HG03045 (cell line): ENCODE data around the gene TMEM242.
"Not testable (repeated sequence)": the region's sequence is repeated elsewhere in the genome, so short reads cannot be mapped to it uniquely, and the experiment has no call there.

Experiments
- ATAC-seq: cut with Tn5 transposase; IDR thresholded peaks from one replicate; pipeline ENCODE4 v1.9.1; 2021; ENCODE audit warnings: mild to moderate bottlenecking, moderate library complexity; ENCODE audit not compliant: unreplicated experiment

TMEM242 gene

DNA sequence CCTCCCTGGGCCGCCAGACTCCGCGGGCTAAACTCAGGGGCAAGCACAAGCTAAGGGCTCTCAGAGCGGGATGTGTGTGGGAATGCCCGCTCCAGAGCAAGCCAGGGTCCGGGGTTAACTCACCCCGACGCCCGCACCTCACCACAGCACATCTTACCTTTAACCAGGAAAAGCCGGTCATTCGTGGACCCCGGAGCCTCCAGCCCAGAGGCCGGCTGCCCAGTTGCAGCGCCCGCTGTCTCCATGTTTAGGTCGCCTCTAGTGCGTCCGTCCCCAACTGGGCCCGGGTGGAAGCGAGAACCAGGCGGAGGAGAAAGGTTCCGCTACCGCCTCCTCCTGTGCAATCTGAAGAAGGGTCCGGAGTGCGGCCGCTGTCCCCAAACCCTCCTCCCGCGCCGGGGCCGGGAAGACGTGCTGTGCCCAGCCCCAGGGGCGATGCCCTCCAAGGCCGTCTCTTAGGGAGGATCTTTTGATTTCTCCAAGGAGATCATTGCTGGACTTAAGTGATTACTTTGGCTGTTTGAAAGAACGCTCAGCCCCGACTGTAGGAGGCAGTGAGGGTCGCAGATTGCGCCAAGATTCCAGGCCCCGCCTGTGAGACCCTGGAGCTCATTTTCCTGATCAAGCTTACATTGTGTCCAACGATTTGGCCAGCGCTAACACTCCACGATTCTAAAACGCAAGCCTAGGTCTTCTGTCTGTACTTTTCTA is at the start of gene TMEM242:
TMEM242 (minus strand) TSS at position 265 of the 711 bp plus-strand sequence; CDS start at position 245, 20 bp downstream.
- peak; percentile 93 for ATAC-seq

DNA sequence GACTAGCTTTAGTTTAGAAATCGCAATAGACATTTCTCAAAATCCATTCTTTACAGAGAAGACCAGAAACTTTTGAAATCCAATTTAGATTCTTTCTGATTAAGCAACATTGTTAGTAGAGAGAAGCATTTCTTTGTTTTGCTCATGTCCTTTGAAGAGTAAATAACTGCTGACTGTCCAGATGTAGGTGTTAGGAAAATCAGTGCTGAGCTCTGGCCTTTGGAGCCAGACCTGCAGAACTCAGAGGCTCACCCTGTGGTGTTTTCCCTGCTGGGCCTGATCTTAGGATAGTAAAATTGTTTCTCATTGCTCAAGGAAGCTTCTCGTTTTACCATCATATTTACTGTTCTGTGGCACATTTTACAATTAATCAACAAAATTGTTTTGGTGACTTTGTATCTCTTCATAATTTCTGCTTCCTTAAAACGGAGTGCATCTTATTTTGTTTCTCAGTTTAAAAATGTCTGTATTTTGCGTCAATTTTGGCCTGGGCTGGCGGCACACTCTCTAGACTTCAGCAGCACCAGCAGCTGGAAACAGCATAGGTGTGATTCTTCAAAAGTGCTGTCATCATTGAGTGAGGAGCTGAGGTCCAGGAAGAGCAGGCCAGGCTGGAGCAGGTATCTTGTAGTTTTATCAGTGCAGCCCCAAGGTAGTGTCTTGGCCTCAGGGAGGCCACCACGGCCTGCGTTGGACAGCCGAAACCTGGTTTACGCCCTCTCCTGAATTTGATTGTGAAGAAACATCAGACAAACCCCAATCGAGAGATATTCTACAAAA is 49.4 kb upstream of the TMEM242 start:
- no peak for ATAC-seq

DNA sequence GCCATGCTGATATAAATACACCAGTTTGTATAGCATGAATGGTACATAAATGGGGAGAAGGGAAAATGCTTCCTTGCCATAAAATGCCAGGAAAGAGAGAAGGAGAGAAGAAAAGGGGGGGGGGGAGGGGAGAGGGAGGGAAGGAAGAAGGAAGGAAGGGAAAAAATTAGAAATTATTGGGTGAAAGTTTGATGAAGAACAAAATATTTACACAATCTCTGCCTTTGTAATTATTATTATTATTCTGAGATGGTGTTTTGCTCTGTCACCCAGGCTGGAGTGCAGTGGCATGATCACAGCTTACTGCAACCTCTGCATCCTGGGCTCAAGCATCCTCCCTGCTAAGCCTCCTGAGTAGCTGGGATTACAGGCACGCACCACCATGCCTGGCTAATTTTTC is 47.4 kb upstream of the TMEM242 start:
- ATAC-seq: no peak

DNA sequence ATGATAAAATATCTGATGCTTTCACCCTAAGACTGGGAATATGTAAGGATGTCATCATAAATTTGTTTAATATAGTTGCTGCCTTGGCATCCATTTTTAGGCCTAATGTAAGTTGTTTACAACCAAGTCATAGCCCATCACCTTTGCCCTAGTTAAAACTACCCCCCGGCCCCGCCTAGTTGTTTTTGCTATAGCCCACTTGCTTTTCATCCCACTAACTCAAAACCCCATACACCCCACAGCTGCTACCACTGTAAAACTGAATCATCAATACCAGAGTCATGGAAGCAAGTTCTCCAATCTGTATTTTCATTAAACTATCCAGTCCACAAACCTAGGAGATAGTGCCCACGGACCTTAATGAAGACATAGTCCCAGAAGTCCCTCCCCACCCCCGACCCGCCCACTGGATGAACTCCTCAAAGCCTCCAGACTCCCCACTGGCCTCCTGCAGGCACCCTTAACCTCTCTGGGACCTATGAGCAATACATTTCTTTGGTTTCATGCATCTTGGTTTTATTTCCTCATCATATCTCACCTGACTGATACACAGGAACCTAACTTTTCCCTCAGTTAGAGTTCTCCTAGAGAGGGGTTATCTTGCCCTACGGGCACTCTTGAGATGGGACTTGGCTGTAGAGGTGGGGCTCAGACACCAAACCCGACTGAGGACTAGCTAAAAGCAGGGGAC is 45.2 kb upstream of the TMEM242 start:
- no peak for ATAC-seq

DNA sequence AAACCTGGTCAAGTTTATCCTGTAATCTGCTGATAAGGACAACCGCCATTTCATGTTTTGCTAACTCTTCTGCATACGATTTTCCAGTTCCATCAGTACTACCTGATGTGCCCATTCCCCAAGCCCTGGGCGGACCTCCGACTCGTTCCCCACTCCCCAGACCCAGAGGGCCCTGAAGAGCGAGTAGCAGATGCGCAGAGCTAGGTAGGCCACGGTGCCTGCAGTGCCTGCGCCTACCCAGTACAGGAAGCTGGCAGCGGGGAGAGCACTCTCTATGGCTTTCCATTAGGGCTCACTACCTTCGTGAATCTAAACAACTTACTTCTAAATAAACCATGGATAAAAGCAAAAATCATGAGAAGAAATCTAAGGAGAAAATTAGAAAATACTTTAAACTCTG is 43.3 kb upstream of the TMEM242 start:
- no peak for ATAC-seq

DNA sequence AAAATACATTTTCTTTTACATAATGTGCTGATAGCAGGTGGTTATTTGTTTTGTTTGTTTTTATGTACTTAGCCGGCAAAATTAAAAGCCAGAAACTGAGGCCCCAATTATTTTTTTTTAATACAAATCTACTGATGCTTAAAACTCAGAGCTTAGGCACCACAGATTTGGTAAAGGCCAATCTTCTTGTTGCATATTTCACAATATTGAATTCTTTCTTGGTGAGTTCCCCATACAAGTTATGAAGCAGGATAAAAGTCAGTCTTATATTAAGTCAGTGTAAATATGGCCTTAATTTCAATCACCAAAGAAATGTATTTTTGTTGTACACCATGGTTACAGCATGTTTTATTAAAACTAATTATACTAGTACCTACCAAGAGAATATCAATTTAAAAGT is 41.4 kb upstream of the TMEM242 start:
- ATAC-seq: no peak

DNA sequence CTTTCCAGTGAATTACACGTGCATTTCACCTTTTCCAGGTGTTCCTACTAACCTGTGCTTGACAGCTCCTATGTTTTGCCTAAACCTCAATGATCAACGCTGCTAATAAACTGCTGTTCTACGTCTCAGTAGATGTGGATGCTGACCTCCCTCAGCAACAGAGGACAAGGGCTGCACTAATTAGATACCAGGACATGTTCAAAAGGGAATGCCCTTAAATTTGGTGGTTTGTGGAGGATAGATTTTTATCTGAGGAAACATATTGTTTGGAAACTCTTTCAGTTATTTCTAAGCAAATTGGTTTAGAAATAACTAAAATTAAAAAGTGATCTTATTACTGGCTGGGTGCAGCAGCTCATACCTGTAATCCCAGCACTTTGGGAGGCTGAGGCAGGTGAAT is 38.6 kb upstream of the TMEM242 start:
- no peak for ATAC-seq

DNA sequence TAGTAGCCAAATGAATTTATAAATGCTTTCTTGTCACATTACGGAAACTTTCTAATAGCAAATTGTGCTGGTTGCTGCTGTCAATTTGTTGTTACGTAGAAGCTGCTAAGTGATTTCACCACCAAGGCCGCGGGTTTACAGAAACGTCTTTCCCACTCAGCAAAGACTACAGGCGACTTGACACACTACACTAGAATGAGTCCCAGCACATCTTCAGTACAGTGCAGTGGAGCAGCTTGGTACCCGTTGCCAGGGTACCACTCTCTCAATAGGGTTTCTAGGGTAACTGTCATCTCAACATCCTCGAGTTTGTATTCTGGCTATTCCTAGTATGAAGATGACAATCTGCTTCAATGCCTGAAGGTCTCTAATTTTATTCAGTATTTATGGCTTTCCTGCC is 35.0 kb upstream of the TMEM242 start:
- ATAC-seq: no peak

DNA sequence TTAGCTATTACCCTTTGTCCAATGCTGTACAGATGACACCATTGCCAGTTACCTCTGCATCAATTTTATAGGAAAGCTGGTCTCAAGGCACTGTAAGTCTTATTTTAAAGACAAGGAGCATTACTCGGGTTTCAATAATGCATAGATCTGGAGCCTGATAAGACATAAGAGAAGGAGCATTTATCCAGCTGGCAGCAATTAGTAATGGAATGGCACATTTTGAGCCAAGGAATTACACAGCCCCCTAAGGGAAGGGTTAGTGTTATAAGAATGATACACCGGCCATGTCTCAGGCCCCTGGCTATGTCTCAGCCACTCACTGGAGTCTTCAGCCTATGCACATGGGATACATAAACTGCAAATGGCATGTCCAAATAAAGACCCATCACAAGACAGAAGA is 23.1 kb upstream of the TMEM242 start:
- ATAC-seq: no peak

DNA sequence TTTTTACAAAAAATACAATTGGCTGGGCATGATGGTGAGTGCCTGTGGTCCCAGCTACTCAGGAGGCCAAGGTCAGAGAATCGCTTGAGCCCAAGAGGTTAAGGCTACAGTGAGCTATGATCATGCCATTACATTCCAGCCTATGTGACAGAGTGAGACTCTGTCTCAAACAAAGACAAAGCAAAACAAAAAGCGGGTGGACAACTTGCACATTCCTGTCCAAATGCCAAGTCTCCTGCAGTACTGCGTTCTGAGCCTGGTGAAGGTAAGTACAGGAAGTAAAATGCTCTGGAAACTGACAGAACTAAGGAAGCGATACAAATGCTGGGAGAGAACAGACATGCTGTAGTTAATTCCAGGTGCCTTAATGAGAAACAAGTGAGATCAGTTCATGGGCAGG is 20.4 kb upstream of the TMEM242 start:
- ATAC-seq: no peak

DNA sequence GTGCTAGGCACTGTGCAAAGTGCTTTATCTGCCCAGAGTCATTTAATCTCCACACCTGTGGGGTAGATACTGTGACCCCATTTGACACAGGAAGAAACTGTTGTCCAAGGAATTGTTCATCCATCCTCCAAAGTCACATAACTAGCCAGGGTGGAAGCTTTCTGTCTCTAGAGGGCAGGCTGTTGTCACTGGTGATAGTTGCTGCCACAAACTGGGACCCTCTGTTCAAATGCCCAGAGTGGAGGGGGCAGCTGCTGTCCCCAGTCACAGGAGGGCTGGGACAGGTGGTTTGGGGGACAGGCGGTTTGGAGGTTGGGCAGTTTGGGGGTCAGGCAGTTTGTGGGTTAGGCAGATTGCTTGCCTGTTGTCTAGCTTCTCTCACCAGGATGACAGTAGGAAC is 16.1 kb upstream of the TMEM242 start:
- ATAC-seq: no peak

DNA sequence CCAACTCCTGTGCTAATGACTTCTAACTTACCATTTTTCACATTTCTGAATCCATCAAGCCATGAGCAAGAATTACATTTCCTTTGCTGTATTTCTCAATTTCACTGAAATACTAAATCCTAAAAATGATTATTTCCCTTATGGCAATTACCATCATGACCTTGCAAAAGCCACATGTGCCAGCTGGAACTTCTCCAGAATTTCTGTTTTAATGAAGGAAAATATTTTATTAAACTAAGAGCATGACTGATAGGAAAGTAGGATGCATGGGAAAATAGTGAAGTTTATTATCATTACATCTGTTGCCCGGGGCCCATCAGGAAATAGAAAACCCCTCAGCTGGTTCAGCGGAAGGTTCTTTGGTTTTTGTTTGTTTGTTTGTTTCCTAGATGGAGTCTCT is 14.4 kb upstream of the TMEM242 start:
- ATAC-seq: no peak

DNA sequence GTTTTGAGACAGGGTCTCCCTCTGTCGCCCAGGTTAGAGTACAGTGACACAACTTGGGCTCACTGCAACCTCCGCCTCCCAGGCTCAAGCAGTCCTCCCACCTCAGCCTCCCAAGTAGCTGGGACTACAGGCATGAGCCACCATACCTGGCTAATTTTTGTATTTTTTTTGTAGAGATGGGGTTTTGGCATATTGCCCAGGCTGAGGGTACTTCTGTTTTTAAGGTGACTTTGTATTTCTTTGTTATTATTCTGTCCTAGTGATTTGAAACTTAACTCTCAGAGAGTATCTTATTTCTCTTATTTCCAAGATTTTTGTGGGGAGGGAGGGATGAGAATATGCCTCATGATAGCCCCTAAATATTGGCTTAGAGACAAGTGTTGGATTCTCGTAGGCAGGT is 14.0 kb upstream of the TMEM242 start:
- not testable (repeated sequence) for ATAC-seq

DNA sequence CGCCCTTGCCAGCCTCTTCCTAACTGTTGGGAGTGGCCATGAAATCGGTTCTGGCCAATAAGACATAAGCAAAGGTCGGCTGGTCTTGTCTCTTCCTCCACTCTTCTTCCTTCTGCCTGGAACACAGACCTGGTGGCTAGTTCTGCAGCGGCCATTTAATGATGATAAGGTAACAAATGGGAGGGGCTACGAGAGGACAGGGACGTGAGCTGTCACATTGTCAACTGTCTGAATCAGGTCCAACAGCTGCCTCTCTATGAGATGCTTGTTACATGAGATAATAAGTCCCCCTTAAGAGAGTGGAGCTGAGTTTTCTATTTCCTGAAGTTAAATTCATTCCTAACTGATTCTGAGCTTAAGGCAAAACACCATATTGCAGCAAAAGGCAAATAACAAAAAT is 12.5 kb upstream of the TMEM242 start:
- no peak for ATAC-seq

DNA sequence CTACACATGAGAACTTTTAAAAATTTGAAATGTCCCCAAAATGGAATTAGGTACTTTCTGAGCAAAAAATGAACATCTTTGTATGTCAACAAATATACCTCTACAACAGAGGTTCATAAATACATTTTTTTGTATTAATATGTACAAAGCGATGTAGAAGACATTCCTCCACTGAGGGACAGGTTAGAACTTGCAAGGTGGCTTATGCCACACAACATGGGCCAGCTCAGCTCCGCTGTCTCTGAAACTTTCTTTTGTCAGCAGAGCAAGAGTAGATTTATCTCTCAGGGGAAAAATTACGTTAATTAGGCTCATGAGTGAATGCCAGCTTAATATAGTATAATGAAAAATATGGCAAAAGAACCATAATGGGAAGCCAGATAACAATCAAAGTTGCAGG is 10.6 kb upstream of the TMEM242 start:
- ATAC-seq: no peak

DNA sequence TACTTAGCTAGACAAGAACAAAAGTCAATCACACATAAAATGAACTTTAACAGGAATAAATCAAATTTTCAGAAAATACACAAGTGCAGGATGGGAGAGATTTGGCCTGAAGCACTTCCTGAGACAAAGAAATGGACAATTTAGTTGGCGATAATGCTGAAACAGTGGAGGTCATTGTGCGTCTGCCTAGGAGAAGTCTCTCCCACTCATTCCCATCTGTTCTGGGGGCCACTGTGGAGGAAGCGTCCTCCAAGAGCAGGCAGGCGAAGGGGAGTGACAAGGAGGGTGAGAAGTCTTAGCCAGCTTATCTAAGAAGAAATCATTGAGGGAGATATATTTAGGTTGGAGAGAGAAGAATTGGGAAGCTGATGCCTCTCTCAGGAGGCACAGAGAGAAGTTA is 10.2 kb upstream of the TMEM242 start:
- no peak for ATAC-seq

DNA sequence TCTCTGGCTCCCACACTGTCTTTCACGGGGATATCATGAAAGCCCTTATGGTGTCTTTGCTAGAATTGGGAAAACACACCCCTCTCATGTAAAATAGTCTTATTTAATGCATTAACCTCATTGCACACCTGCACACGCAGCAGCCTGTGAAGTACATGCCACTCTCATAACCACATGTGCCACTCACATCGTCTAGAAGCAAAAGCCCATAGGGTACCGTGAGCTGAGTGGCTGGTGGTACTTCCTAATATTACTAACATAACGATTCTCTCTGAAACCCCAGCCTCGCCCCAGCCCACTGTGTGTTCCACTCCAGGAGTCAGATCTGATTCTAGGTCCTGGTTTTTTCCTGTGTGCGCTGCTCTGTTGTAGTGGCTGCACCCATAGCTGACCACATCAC is 9.5 kb upstream of the TMEM242 start:
- ATAC-seq: no peak

DNA sequence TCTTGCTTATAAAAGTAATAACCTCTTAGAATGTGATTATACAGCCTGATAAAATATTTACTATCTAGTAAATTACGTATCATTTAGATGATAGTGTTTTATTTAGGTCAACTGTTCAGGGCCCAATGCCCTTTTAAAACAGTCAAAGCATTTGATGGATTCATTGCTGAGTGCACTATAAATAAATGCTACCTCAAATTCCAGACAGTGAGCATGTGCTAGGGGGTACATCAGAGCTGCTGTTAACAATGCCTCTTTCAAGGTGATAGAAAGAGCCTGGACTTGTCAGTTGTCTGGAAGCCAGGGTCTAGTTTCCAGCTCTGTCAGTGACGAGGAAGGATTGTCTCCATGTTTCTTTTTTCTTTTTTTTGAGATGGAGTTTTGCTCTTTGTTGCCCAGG is 7.5 kb upstream of the TMEM242 start:
- ATAC-seq: no peak

DNA sequence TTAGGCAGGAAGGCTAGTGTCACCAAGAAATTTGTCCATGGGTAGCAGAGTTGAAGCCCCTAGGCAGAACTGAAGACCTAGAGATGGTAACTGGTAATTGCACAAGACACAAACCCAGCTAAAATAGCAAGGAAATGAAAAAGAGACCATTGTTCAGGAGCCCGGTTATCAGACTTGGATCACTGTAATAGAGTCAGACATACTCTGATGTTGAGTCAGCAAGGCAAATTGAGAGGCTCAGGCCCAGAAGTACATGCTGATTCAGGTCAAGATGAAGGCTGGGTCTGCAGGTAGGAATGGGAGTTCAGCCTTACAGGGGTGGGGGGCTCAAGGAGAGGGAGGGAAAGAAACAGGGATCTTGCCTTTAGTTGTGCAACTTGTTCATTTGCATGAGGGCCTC is 6.5 kb upstream of the TMEM242 start:
- no peak for ATAC-seq

DNA sequence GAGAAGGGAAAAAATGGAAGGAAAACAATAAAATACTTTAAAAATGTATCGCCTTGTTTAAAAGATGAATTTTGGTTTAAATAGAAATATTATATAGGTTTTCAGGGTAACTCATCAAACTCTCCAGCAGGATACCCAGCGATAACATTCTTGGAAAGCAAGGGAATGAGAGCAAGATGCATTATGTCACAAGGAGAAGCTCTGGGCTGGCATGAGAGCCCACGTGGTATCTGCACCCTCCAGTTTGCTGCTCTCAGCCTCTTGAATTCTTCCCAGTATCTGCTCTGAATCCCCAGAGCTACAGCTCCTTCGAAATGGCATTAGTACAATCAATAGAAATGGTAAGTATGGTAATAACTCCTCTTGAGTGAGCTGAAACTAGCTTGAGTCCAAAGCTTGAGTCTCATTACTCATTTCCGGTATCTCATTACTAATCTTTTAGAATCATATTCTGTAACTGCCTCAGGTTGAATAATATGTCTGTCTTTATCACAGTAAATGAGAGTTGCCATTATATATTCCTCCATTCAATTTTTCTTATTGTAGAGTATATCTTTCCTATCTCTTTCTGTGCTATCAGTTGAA is 4.9 kb upstream of the TMEM242 start:
- no peak for ATAC-seq

DNA sequence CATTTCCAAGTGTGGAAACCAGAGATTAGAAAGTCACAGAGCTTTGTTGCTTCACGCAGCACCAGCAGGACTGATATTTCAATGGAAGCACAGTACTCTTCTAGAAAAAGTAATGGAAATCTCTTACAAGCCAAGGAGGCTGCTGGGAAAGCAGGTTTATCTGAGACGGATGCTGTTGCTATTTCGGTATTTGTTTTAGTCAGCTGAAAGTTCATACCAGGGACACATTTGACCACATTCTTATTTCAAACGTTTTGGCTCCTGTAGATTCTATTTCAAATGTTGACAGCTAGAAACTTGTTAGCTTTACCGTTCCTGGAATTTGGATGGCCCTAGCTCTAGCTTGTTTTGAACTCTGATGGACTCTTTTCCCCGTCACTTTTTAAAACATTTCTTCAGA is 3.7 kb upstream of the TMEM242 start:
- ATAC-seq: no peak
